Mammary epithelial cell (primary cell): Measurements from ENCODE around the gene GPBP1L1.

Source experiments
- CTCF ChIP-seq, 2 donors: IDR thresholded peaks in 1 of 2; conservative IDR thresholded peaks in 1 of 2; 2 replicates each; pipeline ENCODE4 v1.5.1; 2011 to 2012; ENCODE audit warnings: inconsistent platforms in 2 of 2, low read length in 2 of 2, mild to moderate bottlenecking in 2 of 2, control low read depth in 1 of 2, low read depth in 1 of 2; ENCODE audit not compliant: insufficient read depth in 1 of 2; ENCODE audit errors: extremely low read depth in 1 of 2
- EZH2 ChIP-seq: IDR thresholded peaks from 2 replicates; pipeline ENCODE4 v1.6.1; 2012; ENCODE audit warnings: low read length, inconsistent platforms, borderline replicate concordance

- no peak for TF ChIP-seq CTCF (conservative IDR thresholded peaks at IDR 0.05 in 1 of 2, IDR thresholded peaks at IDR 0.05 in 1 of 2; ENCODE audit: extremely low read depth in 1 of 2, insufficient read depth in 1 of 2, low read depth in 1 of 2, low read length in 2 of 2)
- no peak for TF ChIP-seq EZH2
Observed at GRCh38 chr1:45713711-45714110, 27.4 kb upstream of the GPBP1L1 start.
